ENCODE measurements around the gene CROCC2. TPM values are rescaled to one million over a fixed set of nuclear protein-coding genes. Genes with fewer than 3 reads are reported as not detected.

The CROCC2 gene
- total and polyA plus RNA-seq, 2 of the 13 experiments (the other 11 are each of a cell fraction or from before 2014, with no cell fraction given): not detected

GRCh38 chr2:240895656-240896388, 10.3 kb upstream of the CROCC2 start, which contains the start of gene MAB21L4 (continued):
- TF ChIP-seq ZHX2 (IDR thresholded peaks at IDR 0.05; ENCODE audit: low read depth) (no peak), ZHX2 (CRISPR knock-in tag; IDR thresholded peaks at IDR 0.05; ENCODE audit: borderline replicate concordance) (no peak), NFAT5 (CRISPR knock-in tag; IDR thresholded peaks at IDR 0.05) (no peak), TBP (CRISPR knock-in tag; IDR thresholded peaks at IDR 0.05) (no peak), ZNF18 (CRISPR knock-in tag; IDR thresholded peaks at IDR 0.05; ENCODE audit: insufficient replicate concordance) (no peak), SMARCC2 (IDR thresholded peaks at IDR 0.05) (no peak), ZFY (CRISPR knock-in tag; IDR thresholded peaks at IDR 0.05) (no peak)

All from HepG2 (cell line).